G401 (cell line): ENCODE measurements around the gene MED14. TPM values are rescaled to one million over a fixed set of nuclear protein-coding genes. Genes with fewer than 3 reads are reported as not detected.

Source experiments
- DNase-seq: peaks from one replicate; pipeline ENCODE4 v3.0.0-alpha.2; 2015; ENCODE audit warnings: low spot score
- in situ Hi-C: cut with HindIII; loops from 2 replicates; pipeline ENCODE4 v1.10.0; 2016; ENCODE audit warnings: low sequenced_read_pairs, mixed read lengths
- total RNA-seq: library from RNA; depleted of rRNA; stranded (reverse); fragments of >200 nt; shearing (Covaris generic); gene quantifications from 2 replicates; pipeline ENCODE4 v1.2.3, GENCODE V29; 2014; rRNA removed

MED14 gene
- total RNA-seq, 1 experiment from 2014 or later, result 5.2 TPM

- in situ Hi-C loops, result no loop called here
- DNase-seq, result no peak
These were observed 111.7 kb downstream of the MED14 start for GRCh38 chrX:40623665-40624064.

GRCh38 chrX:40623139-40623536, 112.2 kb downstream of the MED14 start, which contains the start of gene MPC1L:
MPC1L (plus strand) TSS chrX:40623428; CDS start chrX:40623566, 138 bp downstream.
- in situ Hi-C loops, result no loop called here

GRCh38 chrX:40622479-40623138, 112.7 kb downstream of the MED14 start:
- no peak for DNase-seq
- in situ Hi-C loops, result no loop called here

More at GRCh38 chrX:40623139-40623536, 112.2 kb downstream of the MED14 start, which contains the start of gene MPC1L:
- no peak for DNase-seq

- DNase-seq, result no peak
- in situ Hi-C loops, result no loop called here
These were observed 117.8 kb downstream of the MED14 start for GRCh38 chrX:40617566-40617965.

- in situ Hi-C loops, result no loop called here
- DNase-seq, result no peak
These were observed 119.4 kb downstream of the MED14 start for GRCh38 chrX:40615976-40616375.

GRCh38 chrX:40612511-40612910, 122.8 kb downstream of the MED14 start:
- in situ Hi-C loops, result no loop called here
- no peak for DNase-seq

- in situ Hi-C loops, result no loop called here
- no peak for DNase-seq
These were observed 128.0 kb downstream of the MED14 start for GRCh38 chrX:40607381-40607780.

GRCh38 chrX:40603446-40603845, 131.9 kb downstream of the MED14 start:
- in situ Hi-C loops, result no loop called here
- DNase-seq, result no peak

Other genes starting within 250 kb of the MED14 start
- 69.2 and 77.2 TPM in 2 replicates for gene ATP6AP2, start 154.6 kb downstream of the MED14 start, total RNA-seq
- not detected in 2 replicates for gene MPC1L, start 112.1 kb downstream of the MED14 start, total RNA-seq
- gene CXorf38, start 88.0 kb downstream of the MED14 start, total RNA-seq, result 11.9 and 17.1 TPM in 2 replicates